Adrenal gland (tissue), 5 donors: ENCODE data around the gene HTR7.

Experiments
- CTCF ChIP-seq, 6 experiments: fragments of 450-650 bp in 4 of 6; fragments of 200-600 bp in 2 of 6; sonication (generic) in 1 of 6; IDR thresholded peaks; 1 replicate in 5 of 6; 2 replicates in 1 of 6; pipeline versions ENCODE4 v1.5.1 to v1.8.0; 2016 to 2021; ENCODE audit warnings: antibody characterized with exemption in 6 of 6, mild to moderate bottlenecking in 2 of 6, moderate library complexity in 1 of 6
- POLR2A ChIP-seq, 2 donors: fragments of 450-650 bp; IDR thresholded peaks; one replicate each; pipeline ENCODE4 v1.6.1; 2017; ENCODE audit warnings: antibody characterized with exemption in 2 of 2, mild to moderate bottlenecking in 2 of 2, moderate library complexity in 1 of 2
- donor health status: DM: no; HTN: no; CAD: no.

DNA sequence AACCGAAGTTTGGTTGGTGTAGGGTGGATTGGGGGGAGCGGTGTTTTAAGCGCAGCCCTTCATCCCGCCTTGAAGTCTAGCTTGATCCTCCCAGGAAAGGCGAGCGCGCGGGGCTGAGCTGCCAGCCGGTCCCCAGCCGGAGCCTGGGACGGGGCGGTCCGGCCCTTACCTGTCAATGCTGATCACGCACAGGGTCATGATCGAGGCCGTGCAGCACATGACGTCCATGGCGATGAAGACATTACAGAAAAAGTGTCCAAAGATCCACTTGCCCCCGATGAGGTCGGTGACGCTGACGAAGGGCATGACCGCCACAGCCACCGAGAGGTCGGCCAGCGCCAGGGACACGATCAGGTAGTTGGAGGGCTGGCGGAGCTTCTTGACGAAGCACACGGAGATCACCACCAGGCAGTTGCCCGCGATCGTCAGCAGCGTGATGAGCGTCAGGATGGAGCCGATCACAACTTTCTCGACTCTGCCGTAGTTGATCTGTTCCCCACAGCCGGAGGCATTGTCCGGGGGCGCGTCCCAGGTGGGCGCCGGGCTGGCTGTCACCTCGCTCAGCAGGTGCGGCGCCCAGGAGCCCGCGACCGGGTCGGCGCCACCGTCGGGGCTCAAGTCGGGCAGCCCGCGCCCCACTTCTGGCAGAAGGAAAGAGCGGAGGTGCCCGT lies 740 bp downstream of the HTR7 start:
- TF ChIP-seq CTCF (IDR thresholded peaks at IDR 0.05) (no peak), POLR2A (IDR thresholded peaks at IDR 0.05) (no peak)
